ENCODE results near the gene CWC27.

Gene CWC27

GRCh38 chr5:64864171-64864570 is 95.4 kb downstream of the CWC27 start:
- no peak overlapping the region for H3K4me3 ChIP-seq (ENCODE audit: low read depth, low read length)
- in situ Hi-C loops (cut with HindIII; ENCODE audit: low sequenced_read_pairs): no loop called here
- TF ChIP-seq, protein P1, sequence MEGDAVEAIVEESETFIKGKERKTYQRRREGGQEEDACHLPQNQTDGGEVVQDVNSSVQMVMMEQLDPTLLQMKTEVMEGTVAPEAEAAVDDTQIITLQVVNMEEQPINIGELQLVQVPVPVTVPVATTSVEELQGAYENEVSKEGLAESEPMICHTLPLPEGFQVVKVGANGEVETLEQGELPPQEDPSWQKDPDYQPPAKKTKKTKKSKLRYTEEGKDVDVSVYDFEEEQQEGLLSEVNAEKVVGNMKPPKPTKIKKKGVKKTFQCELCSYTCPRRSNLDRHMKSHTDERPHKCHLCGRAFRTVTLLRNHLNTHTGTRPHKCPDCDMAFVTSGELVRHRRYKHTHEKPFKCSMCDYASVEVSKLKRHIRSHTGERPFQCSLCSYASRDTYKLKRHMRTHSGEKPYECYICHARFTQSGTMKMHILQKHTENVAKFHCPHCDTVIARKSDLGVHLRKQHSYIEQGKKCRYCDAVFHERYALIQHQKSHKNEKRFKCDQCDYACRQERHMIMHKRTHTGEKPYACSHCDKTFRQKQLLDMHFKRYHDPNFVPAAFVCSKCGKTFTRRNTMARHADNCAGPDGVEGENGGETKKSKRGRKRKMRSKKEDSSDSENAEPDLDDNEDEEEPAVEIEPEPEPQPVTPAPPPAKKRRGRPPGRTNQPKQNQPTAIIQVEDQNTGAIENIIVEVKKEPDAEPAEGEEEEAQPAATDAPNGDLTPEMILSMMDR (IDR thresholded peaks at IDR 0.05; ENCODE audit: low read depth, low read length, missing control alignments): no peak
- no peak for DNase-seq (ENCODE audit: low read depth)

GRCh38 chr5:64865662-64866061 is 96.9 kb downstream of the CWC27 start:
- in situ Hi-C loops (cut with HindIII; ENCODE audit: low sequenced_read_pairs): no loop called here
- DNase-seq (ENCODE audit: low read depth): no peak
- H3K4me3 ChIP-seq (ENCODE audit: low read depth, low read length): no peak overlapping the region
- TF ChIP-seq, protein P1 (IDR thresholded peaks at IDR 0.05; ENCODE audit: low read depth, low read length, missing control alignments): no peak

DNA sequence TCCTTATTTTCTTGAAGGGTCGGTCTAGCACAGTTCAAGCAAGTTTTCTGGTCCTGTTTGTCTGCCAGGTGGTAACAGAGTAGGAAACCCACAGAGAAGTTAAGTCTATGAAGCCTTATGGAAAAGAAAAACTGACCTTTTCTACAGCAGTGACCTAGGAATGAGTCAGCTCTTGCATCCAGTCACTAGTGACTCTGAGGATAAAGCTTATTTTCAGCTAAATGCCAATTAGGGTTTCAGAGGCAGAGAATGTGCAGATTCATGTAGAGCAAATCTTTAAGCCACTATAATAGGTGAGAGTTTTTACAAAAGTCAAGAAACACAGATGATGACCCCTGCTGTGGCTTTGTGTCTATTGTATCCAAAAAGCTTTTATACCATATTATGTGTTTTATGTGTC is 100.7 kb downstream of the CWC27 start:
- in situ Hi-C loops (cut with HindIII; ENCODE audit: low sequenced_read_pairs): no loop called here
- TF ChIP-seq, protein P1 (IDR thresholded peaks at IDR 0.05; ENCODE audit: low read depth, low read length, missing control alignments): no peak
- peak; percentile 47 for DNase-seq (ENCODE audit: low read depth)
- H3K4me3 ChIP-seq (ENCODE audit: low read depth, low read length): no peak overlapping the region

DNA sequence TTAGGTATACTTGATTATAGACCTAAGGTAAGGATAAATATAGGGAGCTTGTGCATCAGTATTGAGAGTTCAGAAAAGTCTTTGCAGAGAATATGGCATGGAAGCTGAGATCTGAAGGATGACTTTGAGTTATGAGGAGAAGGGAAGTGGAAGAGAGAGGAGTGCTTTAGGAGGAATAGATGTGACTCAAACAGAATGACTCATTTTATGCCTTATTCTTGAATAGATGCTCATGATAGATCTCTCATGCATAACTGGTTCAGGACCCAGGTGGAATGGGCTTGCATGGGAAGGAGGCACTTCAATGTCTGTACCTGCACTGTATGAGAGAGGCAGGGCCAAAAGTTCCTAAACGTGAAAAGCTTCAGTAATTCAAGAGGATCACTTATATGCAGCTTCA is 103.3 kb downstream of the CWC27 start:
- TF ChIP-seq, protein P1 (IDR thresholded peaks at IDR 0.05; ENCODE audit: low read depth, low read length, missing control alignments): no peak
- H3K4me3 ChIP-seq (ENCODE audit: low read depth, low read length): no peak overlapping the region
- in situ Hi-C loops (cut with HindIII; ENCODE audit: low sequenced_read_pairs): no loop called here
- DNase-seq (ENCODE audit: low read depth): no peak

- in situ Hi-C loops (cut with HindIII; ENCODE audit: low sequenced_read_pairs): no loop called here
- no peak for DNase-seq (ENCODE audit: low read depth)
- H3K4me3 ChIP-seq (ENCODE audit: low read depth, low read length): no peak overlapping the region
- TF ChIP-seq, protein P1 (IDR thresholded peaks at IDR 0.05; ENCODE audit: low read depth, low read length, missing control alignments): no peak
These were observed 104.7 kb downstream of the CWC27 start for GRCh38 chr5:64873441-64873840.

- in situ Hi-C loops (cut with HindIII; ENCODE audit: low sequenced_read_pairs): no loop called here
- no peak overlapping the region for H3K4me3 ChIP-seq (ENCODE audit: low read depth, low read length)
- TF ChIP-seq, protein P1 (IDR thresholded peaks at IDR 0.05; ENCODE audit: low read depth, low read length, missing control alignments): no peak
- DNase-seq (ENCODE audit: low read depth): no peak
These were observed 106.0 kb downstream of the CWC27 start for GRCh38 chr5:64874753-64875152.

- in situ Hi-C loops (cut with HindIII; ENCODE audit: low sequenced_read_pairs): no loop called here
- TF ChIP-seq, protein P1 (IDR thresholded peaks at IDR 0.05; ENCODE audit: low read depth, low read length, missing control alignments): no peak
- H3K4me3 ChIP-seq (ENCODE audit: low read depth, low read length): no peak overlapping the region
- no peak for DNase-seq (ENCODE audit: low read depth)
These were observed 107.5 kb downstream of the CWC27 start for GRCh38 chr5:64876203-64876602.

Data from astrocyte of the cerebellum (primary cell).